PC-3 (cell line): Measurements from ENCODE around the gene SLC9A9. TPM values are rescaled to one million over a fixed set of nuclear protein-coding genes. Genes with fewer than 3 reads are reported as not detected.

Experiments
- ATAC-seq: fragments of 200-7000 bp; cut with Tn5 transposase; 2 replicates; pipeline ENCODE4 v1.9.1; 2020; ENCODE audit warnings: mild to moderate bottlenecking, moderate library complexity
- BruUV-seq: library from RNA; stranded (reverse); fragments of 400-500 nt; replicated peaks from 2 replicates; lab custom pipeline; 2021; lab: Mats Ljungman, UMichigan
- CTCF ChIA-PET: fragments of 300-600 bp; sonication (Branson Sonifier 250); formaldehyde crosslinking; loops from one replicate; lab custom pipeline; 2022; ENCODE audit warnings: antibody characterized with exemption; lab: Charles Lee
- POLR2A ChIA-PET: fragments of 300-600 bp; sonication (Branson Sonifier 250); formaldehyde crosslinking; loops from one replicate; lab custom pipeline; 2022; ENCODE audit warnings: antibody characterized with exemption; ENCODE audit not compliant: unreplicated experiment; lab: Charles Lee
- DNase-seq: peaks from one replicate; pipeline ENCODE4 v3.0.0-alpha.2; 2015
- H2AFZ ChIP-seq: fragments of 300-600 bp; sonication (generic); 2 replicates; pipeline ENCODE4 v1.6.0; 2016; ENCODE audit warnings: antibody characterized with exemption, low read length
- H3F3A ChIP-seq: fragments of 300-600 bp; sonication (generic); one replicate; pipeline ENCODE4 v1.6.0; 2017; ENCODE audit warnings: antibody characterized with exemption, low read length, control low read depth, mild to moderate bottlenecking; ENCODE audit not compliant: unreplicated experiment
- H3K27ac ChIP-seq: fragments of 300-600 bp; sonication (generic); 2 replicates; pipeline ENCODE4 v1.5.1; 2016; ENCODE audit warnings: mild to moderate bottlenecking, low read length
- H3K27me3 ChIP-seq: fragments of 300-600 bp; sonication (generic); 2 replicates; pipeline ENCODE4 v1.6.1; 2016; ENCODE audit warnings: low read length, mixed read lengths
- H3K36me3 ChIP-seq: fragments of 300-600 bp; sonication (generic); 2 replicates; pipeline ENCODE4 v1.6.1; 2016; ENCODE audit warnings: low read depth, mixed run types, low read length, mixed read lengths
- H3K4me1 ChIP-seq: fragments of 300-600 bp; sonication (generic); 2 replicates; pipeline ENCODE4 v1.5.1; 2016; ENCODE audit warnings: low read length; ENCODE audit not compliant: insufficient read depth
- H3K4me2 ChIP-seq: fragments of 300-600 bp; sonication (generic); 2 replicates; pipeline ENCODE4 v1.6.0; 2016; ENCODE audit warnings: low read length
- H3K4me3 ChIP-seq: fragments of 300-600 bp; sonication (generic); 2 replicates; pipeline ENCODE4 v1.5.1; 2016; ENCODE audit warnings: mild to moderate bottlenecking, low read length, mixed read lengths
- H3K79me2 ChIP-seq: fragments of 300-600 bp; sonication (generic); 2 replicates; pipeline ENCODE4 v1.6.1; 2017; ENCODE audit warnings: low read length, mixed read lengths
- H3K9ac ChIP-seq: fragments of 300-600 bp; sonication (generic); 2 replicates; pipeline ENCODE4 v1.6.0; 2016; ENCODE audit warnings: mild to moderate bottlenecking, low read length
- H3K9me2 ChIP-seq: fragments of 300-600 bp; sonication (generic); replicated peaks from 2 replicates; pipeline ENCODE4 v1.6.1; 2016; ENCODE audit warnings: mixed run types, low read length, mixed read lengths
- H3K9me3 ChIP-seq: fragments of 300-600 bp; sonication (generic); 2 replicates; pipeline ENCODE4 v1.6.1; 2016; ENCODE audit warnings: low read length, mixed read lengths
- H4K20me1 ChIP-seq: fragments of 300-600 bp; sonication (generic); 2 replicates; pipeline ENCODE4 v1.6.1; 2016; ENCODE audit warnings: low read length, mixed read lengths
- EZH2 ChIP-seq: fragments of 300-600 bp; sonication (generic); IDR thresholded peaks from one replicate; pipeline ENCODE4 v1.6.1; 2017; ENCODE audit warnings: antibody characterized with exemption, mild to moderate bottlenecking, low read length; ENCODE audit not compliant: unreplicated experiment
- EZH2phosphoT487 ChIP-seq: fragments of 300-600 bp; sonication (generic); IDR thresholded peaks from 2 replicates; pipeline ENCODE4 v1.6.1; 2018; ENCODE audit warnings: mild to moderate bottlenecking, antibody characterized with exemption, low read length, borderline replicate concordance
- intact Hi-C: fragments of 100-400 bp; cut with micrococcal nuclease; formaldehyde crosslinking; loops from 2 replicates; pipeline ENCODE4 v1.9.0; 2023
- total RNA-seq: library from RNA; depleted of rRNA; stranded (reverse); fragments of >200 nt; gene quantifications from 2 replicates; pipeline ENCODE4 v1.2.3, GENCODE V29; 2014
- TF ChIP-seq, protein P1 (sequence below): fragments of 300-600 bp; sonication (generic); conservative IDR thresholded peaks from 2 replicates; pipeline ENCODE4 v1.5.1; 2017; ENCODE audit warnings: antibody characterized with exemption, low read depth, mild to moderate bottlenecking, low read length

SLC9A9 gene
- total RNA-seq, 1 experiment from 2014 or later, result 0.07 TPM

DNA sequence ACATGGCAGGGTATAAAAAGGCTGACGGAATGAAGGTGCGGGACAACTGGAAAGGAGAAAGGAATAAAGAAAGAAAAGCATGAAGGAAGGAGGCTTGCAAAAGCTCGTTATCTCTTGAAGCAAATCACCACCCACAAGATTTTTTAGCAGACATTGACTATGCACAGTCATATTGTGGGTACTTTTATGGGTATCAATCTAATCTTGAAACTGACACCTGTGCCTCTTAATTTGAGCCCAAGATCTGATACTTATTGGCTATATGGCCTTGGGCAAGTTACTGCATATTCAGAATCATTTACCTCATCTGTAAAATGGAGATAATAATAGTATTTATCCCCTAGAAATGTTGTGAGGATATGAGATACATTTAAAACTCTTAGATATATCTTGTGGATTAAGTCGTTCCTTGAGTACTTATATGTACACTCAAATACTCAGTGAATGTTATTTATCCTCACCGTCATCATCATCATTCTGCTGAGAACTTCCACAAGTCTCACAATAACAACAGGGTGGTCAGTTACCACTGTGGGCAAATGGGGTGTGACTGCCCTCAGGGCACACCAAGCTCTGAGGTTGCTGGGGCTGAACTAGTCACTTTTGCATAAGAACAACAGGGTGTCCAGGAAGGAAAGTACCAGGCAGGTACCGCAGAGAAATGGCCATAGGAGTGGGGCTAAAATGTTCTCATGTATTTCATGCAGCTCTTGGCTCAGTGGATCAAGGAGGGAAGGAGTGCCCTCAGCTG is 266.1 kb downstream of the SLC9A9 start:
- no peaks in the 10 kb centered on the region for H3K27me3 ChIP-seq
- POLR2A ChIA-PET, result no interaction called here

GRCh38 chr3:143578810-143579435 is 269.3 kb downstream of the SLC9A9 start:
- ChIA-PET CTCF (no interaction called here), POLR2A (no interaction called here)
- no peaks in the 10 kb centered on the region for H3K4me1 ChIP-seq
- intact Hi-C loops, result no loop called here
- H3K9me3 ChIP-seq, result no peaks in the 10 kb centered on the region
- no peaks in the 10 kb centered on the region for H3K79me2 ChIP-seq
- H3K4me2 ChIP-seq, result no peak overlapping the region
- no peak for TF ChIP-seq EZH2
- no peak for TF ChIP-seq EZH2phosphoT487
- TF ChIP-seq, protein P1, sequence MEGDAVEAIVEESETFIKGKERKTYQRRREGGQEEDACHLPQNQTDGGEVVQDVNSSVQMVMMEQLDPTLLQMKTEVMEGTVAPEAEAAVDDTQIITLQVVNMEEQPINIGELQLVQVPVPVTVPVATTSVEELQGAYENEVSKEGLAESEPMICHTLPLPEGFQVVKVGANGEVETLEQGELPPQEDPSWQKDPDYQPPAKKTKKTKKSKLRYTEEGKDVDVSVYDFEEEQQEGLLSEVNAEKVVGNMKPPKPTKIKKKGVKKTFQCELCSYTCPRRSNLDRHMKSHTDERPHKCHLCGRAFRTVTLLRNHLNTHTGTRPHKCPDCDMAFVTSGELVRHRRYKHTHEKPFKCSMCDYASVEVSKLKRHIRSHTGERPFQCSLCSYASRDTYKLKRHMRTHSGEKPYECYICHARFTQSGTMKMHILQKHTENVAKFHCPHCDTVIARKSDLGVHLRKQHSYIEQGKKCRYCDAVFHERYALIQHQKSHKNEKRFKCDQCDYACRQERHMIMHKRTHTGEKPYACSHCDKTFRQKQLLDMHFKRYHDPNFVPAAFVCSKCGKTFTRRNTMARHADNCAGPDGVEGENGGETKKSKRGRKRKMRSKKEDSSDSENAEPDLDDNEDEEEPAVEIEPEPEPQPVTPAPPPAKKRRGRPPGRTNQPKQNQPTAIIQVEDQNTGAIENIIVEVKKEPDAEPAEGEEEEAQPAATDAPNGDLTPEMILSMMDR, result no peak
- ATAC-seq (no peak), DNase-seq (no peak)
- no peaks in the 10 kb centered on the region for H3K27me3 ChIP-seq
- H3F3A ChIP-seq, result no peaks in the 10 kb centered on the region
- no peaks in the 10 kb centered on the region for H3K9me2 ChIP-seq
- H4K20me1 ChIP-seq, result no peaks in the 10 kb centered on the region
- no peaks in the 10 kb centered on the region for H3K36me3 ChIP-seq
- BruUV-seq, result no TSS peak
- no peak overlapping the region for H3K4me3 ChIP-seq
- no peak overlapping the region for H3K9ac ChIP-seq
- no peak overlapping the region for H2AFZ ChIP-seq
- H3K27ac ChIP-seq, result no peak overlapping the region

More for the DNA sequence above, 266.1 kb downstream of the SLC9A9 start:
- no peaks in the 10 kb centered on the region for H3K4me1 ChIP-seq
- no peak overlapping the region for H3K9ac ChIP-seq
- no peaks in the 10 kb centered on the region for H3K79me2 ChIP-seq
- H3K36me3 ChIP-seq, result no peaks in the 10 kb centered on the region
- no peak overlapping the region for H3K4me2 ChIP-seq
- H3K9me2 ChIP-seq, result no peaks in the 10 kb centered on the region
- H4K20me1 ChIP-seq, result no peaks in the 10 kb centered on the region
- no peaks in the 10 kb centered on the region for H3F3A ChIP-seq
- no TSS peak for BruUV-seq
- ATAC-seq (no peak), DNase-seq (no peak)
- no peaks in the 10 kb centered on the region for H3K9me3 ChIP-seq
- no peak overlapping the region for H2AFZ ChIP-seq
- H3K27ac ChIP-seq, result no peak overlapping the region
- TF ChIP-seq, protein P1, result no peak
- TF ChIP-seq EZH2phosphoT487 (no peak), EZH2 (no peak)
- H3K4me3 ChIP-seq, result no peak overlapping the region
- intact Hi-C loops, result no loop called here
- CTCF ChIA-PET, result no interaction called here
